Stimulated activated CD8-positive, alpha-beta memory T cell treated with anti-CD3 and anti-CD28 coated beads, Interleukin-15, amount 100 ng/mL, for 24 hours (primary cell): Measurements from ENCODE around the gene PAGE4.

Experiments used
- DNase-seq: peaks from one replicate; pipeline ENCODE4 v3.0.0-alpha.2; 2020; ENCODE audit warnings: low read depth

PAGE4 gene

DNA sequence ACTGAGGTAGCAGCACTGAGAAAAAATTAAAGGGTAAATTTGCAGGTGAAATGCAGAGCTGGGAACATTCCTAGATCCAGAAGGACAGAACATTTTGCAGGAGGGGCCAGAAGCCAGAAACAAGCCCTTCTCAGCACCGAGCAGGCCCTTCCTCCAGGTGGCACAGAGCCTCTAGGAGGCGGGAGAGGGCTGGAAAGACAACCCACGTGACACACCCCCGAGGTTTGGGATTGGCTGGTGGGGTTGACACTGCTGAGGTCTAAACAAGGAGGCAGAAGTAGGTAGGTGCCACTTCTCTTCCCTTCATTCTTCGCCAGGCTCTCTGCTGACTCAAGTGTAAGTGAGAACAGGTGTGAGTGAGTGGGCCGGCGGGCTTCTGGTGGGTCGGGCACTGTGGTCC, at the start of gene PAGE4:
TSS of gene PAGE4 (plus strand) at position 288 of the 400 bp plus-strand sequence. CDS start 1,126 bp downstream, outside the sequence.
- DNase-seq, result no peak

- DNase-seq, result no peak
These were observed 44.3 kb upstream of the PAGE4 start for GRCh38 chrX:49784747-49785280.

DNA sequence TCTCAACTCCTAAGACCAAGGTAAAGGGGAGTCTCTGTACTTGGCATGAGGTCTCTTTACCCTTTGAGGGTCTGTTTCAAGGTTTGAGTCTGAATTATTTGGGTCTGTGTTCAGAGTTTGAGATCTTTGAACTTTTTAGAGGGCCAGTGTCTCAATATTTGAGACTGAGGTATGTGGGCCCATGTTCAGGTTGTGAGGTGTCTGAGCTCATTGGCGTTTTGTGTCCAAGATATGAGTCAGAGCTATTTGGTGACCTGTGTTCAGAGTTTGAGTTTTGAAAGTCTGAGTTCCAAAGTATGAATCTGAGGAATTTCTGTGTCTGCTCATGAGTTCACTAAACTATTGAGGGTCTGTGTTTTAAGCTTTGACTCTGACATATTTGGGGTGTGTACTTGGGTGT, 36.7 kb upstream of the PAGE4 start:
- no peak for DNase-seq

- DNase-seq, result no peak
These were observed 35.4 kb upstream of the PAGE4 start for GRCh38 chrX:49793686-49794085.

DNA sequence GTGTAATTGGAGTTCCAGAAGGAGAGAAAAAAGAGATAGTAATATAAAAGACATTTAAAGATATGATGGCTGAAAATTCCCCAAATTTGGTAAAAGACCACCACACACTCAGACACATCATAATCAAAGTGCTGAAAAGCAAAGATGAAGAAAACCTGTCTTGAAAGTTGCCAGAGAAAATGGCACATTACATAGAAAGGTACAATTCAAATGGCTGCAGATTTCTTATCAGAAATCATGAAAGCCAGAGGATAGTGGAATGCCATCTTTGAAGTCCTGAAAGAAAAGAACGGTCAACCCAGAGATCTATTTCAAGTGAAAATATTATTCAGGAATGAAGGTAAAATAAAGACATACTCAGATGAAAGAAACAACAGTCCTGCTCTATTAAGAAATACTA, 29.3 kb upstream of the PAGE4 start:
- DNase-seq, result no peak

DNA sequence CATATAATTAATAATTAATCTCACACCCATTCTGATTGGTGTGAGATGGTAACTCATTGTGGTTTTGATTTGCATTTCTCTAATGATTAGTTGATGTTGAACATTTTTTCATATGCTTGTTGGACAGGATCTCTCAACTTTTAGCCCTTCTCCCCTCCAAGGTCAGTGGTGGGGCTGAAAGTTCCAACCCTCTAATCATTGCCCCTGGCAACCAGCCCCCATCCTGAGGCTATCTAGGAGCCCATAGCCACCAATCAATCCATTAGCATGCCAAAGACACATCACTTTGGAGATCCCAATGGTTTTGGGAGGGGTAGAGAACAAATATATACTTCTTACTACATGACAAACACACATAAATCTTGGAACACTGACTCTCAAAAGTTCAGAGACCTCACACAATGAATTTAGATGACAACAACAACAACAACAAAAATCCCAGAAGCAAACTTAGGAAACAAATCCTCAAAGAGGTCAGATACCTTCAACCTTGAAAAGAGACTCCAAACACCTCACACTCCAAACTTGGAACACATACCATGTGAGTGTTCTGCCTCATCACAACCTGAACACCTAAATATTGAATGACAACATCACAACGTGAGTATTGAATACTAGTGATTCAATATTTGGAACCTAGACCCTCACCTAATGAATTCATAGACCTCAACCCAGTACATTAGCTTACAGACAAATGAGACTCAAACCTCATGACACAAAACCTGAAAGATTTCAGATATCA, 19.0 kb upstream of the PAGE4 start:
- no peak for DNase-seq

- DNase-seq, result no peak
These were observed 16.9 kb upstream of the PAGE4 start for GRCh38 chrX:49812177-49812576.

DNA sequence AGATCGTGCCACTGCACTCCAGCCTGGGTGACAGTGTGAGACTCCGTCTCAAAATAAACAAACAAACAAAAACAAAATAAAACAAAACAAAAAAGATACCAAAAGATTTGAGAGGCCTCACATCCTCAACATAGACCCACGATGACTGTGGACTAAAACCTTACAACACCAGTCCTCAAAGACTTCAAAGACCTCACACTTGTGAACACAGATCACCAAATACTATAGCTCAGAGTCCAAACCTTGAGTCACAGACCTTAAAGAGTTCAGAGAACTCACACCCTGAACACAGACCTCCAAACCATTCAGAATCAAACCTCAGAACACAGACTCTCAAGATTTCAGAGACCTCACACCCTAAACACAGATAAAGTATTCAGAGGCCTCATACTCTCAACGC, 12.7 kb upstream of the PAGE4 start:
- DNase-seq, result no peak

GRCh38 chrX:49838374-49838773, 9.3 kb downstream of the PAGE4 start:
- DNase-seq, result no peak

DNA sequence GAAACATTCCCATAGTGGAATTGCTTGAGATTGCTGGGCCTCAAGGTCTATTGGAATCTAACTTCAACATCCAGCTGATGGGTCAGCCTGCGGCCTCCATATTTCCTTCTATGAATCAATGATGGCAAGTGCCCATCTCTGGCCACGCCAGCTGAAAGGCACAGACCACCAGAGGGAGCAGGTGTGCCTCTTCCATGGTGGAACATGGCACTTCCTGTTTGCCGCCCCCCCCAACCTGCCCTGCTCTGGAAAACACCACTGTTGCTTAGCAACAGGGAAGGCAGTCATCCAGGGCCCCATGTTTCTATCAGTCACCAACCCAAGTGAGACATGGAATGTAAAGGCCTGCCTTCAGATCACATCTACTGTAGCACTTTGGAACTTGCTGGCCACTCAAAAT, 11.6 kb downstream of the PAGE4 start:
- no peak for DNase-seq

DNA sequence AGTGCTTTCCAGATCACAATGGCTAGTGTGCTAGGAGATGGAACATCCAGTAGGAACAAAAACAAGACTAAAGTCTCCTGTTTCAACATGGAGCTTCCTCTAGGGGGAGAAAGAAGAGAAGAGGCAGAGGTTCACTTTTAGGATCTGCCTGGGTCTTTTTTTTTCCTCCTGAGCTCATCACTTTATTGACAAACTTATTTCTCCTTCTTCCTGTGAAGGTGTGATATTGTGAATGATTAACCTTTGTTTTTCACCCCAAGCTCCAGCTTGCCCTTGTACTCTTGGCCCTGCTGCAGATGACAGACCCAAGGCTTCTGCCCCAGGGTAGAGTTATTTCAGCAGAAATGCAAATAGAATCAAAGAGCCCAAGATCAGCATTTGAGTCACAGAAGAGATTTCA, 13.5 kb downstream of the PAGE4 start:
- no peak for DNase-seq

- no peak for DNase-seq
These were observed 15.5 kb downstream of the PAGE4 start for GRCh38 chrX:49844611-49845010.

GRCh38 chrX:49845701-49846403, 16.7 kb downstream of the PAGE4 start:
- no peak for DNase-seq

DNA sequence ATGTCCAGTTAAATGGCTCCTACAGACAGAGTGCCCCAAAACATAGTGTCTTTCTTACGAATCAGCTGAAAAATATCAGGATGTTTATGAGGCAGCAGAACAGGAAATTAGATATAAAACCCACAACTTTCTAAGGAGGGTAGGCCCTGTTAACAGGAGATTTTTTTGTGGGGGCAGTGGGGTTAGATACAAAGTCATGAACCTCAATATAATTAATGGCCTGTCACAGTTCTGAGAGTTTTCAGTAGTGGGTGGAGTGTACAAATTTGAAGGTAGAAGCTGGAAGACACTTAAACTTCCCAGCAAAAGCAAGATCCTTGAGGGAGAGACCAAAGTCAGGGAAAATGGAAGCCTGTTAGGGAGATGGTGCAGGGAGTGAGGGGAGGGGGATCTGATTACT, 17.4 kb downstream of the PAGE4 start:
- no peak for DNase-seq

DNA sequence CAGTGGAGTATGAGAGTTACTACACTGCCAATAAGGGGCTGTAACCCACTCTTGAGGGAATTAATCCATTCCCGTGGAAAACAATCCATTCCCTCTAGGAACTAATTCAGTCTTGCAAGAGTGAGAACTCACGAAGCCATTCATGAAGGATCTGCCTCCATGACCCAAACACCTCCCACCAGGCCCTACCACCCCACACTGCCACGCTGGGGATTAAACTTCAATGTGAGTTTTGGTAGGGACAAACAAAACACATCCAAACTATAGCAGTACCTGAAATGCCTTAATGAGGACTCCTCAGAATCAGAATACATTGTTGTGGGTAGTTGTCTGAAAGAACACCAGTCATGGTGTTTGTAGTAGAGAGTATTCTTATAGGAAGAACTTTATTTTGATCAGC, 19.2 kb downstream of the PAGE4 start:
- no peak for DNase-seq

GRCh38 chrX:49850028-49850427, 20.9 kb downstream of the PAGE4 start:
- DNase-seq, result no peak

DNA sequence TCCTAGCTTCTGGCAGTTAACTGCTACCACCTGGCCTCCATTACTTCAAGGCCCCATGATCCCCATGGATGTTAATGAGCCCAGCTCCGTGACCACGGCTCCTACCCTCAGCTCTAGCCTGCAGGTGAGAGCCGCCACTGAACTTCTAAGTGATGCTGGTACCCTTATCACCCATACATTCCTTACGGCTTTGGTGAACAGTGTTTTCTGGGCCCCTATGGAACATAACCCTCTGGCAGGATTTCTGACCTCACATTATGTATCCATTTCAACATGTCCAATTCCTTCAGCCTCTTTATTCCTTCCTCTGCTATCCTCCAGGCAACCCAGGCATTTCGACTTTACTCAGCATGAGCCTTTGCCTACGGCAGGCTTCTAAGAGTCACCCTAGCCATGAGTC, 24.6 kb downstream of the PAGE4 start:
- no peak for DNase-seq

- no peak for DNase-seq
These were observed 27.7 kb downstream of the PAGE4 start for GRCh38 chrX:49856819-49857218.

DNA sequence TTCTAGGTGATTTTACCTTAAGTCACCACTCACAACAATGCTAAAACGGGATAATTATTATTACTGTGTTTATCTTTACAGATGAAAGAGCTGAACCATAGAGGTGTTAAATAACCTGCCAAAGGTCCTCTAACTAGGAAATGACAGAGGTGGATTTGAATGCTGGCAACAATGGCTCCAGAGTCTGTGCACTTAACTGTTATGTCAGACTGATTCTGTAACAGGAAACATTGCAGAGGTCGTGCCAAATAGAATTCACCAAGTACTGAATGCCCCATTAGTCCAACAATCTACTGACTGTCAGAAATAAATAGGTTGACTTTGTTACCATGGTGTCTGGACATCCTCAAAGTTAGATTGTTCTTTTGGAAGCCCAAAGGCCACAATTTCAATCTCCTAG, 29.2 kb downstream of the PAGE4 start:
- DNase-seq, result no peak

DNA sequence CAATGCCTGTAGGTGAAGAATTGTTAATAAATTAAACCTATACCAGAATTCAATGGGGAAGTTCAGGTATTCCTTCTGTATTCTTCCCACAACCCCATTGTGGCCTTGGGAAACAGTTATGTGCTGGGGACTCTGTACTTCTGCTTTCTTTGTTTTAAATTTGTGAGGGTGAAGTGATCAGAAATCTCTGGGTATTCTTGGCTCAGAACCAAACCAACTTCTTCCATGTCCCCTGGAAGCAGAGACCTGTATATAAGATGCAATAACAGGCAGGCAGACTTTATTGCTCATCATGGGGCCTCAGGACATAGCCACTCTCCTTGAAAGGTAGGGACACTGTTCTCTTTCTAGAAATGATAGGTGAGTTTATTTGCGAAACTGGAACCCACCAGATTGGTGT, 30.4 kb downstream of the PAGE4 start:
- DNase-seq, result no peak

- DNase-seq, result no peak
These were observed 31.9 kb downstream of the PAGE4 start for GRCh38 chrX:49860867-49861535.

DNA sequence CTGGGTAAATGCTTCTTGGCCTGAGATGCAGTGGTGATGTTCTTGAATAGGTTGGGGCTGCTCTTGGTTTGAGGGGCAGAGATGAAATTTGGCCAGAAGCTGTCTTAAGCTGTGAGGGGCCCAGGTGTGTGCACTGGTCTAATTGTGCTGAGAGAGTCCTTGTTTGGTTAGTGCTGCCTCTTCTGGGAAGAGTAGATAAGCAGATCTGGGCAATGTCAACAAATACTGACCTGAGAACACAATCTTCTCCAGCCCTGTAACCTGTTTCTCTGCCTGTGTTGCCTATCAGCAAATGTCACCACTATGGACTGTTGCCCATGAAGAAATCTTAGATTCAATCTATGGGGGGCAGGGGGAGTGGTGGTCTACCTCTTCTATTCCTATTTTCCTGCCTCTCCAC, 33.0 kb downstream of the PAGE4 start:
- DNase-seq, result no peak

DNA sequence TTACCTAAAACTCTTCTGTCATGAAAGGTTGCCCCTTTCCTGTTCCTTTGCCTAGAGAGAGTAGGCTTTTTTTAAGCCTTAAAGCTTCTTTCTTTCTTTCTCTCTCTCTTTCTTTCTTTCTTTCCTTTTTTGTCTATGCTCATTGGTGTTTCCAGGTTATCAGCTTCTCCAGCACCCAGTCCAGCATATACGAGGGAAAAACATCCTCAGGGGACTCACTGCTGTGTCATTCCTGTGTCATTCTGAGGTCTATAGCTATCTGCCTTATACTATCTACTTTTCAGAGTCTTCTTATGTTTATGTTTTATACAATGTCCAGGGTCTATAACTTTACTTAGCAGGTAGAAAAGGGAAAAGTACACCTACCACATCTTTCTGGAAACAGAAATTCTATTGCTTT, 39.6 kb downstream of the PAGE4 start:
- DNase-seq, result no peak
